GM12892 (cell line): ENCODE data around the gene SATB1.

Experiments
- POLR2A ChIP-seq: IDR thresholded peaks from 2 replicates; pipeline ENCODE4 v1.6.1; 2011; ENCODE audit warnings: low read depth, low read length, control low read depth
- TAF1 ChIP-seq: IDR thresholded peaks from 2 replicates; pipeline ENCODE4 v1.6.1; 2011; ENCODE audit warnings: low read depth, mild to moderate bottlenecking, control low read depth, low read length, borderline replicate concordance

- TF ChIP-seq TAF1 (no peak), POLR2A (no peak)
These were observed 69.3 kb downstream of the SATB1 start for GRCh38 chr3:18355832-18356231.
